Measurements from ENCODE around the gene PLCG1. TPM values are rescaled to one million over a fixed set of nuclear protein-coding genes. Genes with fewer than 3 reads are reported as not detected.

The PLCG1 gene
- polyA plus RNA-seq, 1 experiment, result 54.6 TPM

- ChIA-PET POLR2A (no interaction called here), CTCF (no interaction called here)
Observed at GRCh38 chr20:41191562-41192500, 54.5 kb downstream of the PLCG1 start.

GRCh38 chr20:41192575-41192974 is 55.2 kb downstream of the PLCG1 start:
- ChIA-PET CTCF (no interaction called here), POLR2A (no interaction called here)
- no peak for DNase-seq (ENCODE audit: low read depth, low spot score)
- Histone ChIP-seq H3K27me3 (ENCODE audit: control insufficient read depth, insufficient read depth, low read length) (no peaks in the 10 kb centered on the region), H3K27ac (ENCODE audit: low read depth, low read length) (no peak overlapping the region), H3K9me3 (ENCODE audit: control insufficient read depth, insufficient read depth, low read length) (peaks cover 10% of the 10 kb centered on the region), H3K4me3 (ENCODE audit: low read depth, low read length) (no peak overlapping the region)
- no peak for TF ChIP-seq CTCF (IDR thresholded peaks at IDR 0.05; ENCODE audit: low read depth, low read length)

More at GRCh38 chr20:41191562-41192500, 54.5 kb downstream of the PLCG1 start:
- no peak for DNase-seq (ENCODE audit: low read depth, low spot score)
- no peaks in the 10 kb centered on the region for H3K27me3 ChIP-seq (ENCODE audit: control insufficient read depth, insufficient read depth, low read length)
- H3K4me3 ChIP-seq (ENCODE audit: low read depth, low read length), result no peak overlapping the region
- H3K27ac ChIP-seq (ENCODE audit: low read depth, low read length), result no peak overlapping the region
- no peak for TF ChIP-seq CTCF (IDR thresholded peaks at IDR 0.05; ENCODE audit: low read depth, low read length)
- peaks cover 10% of the 10 kb centered on the region for H3K9me3 ChIP-seq (ENCODE audit: control insufficient read depth, insufficient read depth, low read length)

- H3K27ac ChIP-seq (ENCODE audit: low read depth, low read length), result no peak overlapping the region
- CTCF ChIA-PET, result interaction anchor here (0.6 to 2.2 kb wide), 5 partner anchors 10 to 1110 kb away, joined by 3 to 8 read pairs (median 4); no protein-coding TSS in a partner anchor
- H3K9me3 ChIP-seq (ENCODE audit: control insufficient read depth, insufficient read depth, low read length), result peaks cover 14% of the 10 kb centered on the region
- no peak for DNase-seq (ENCODE audit: low read depth, low spot score)
- POLR2A ChIA-PET, result no interaction called here
- no peak for TF ChIP-seq CTCF (IDR thresholded peaks at IDR 0.05; ENCODE audit: low read depth, low read length)
- H3K4me3 ChIP-seq (ENCODE audit: low read depth, low read length), result no peak overlapping the region
- no peaks in the 10 kb centered on the region for H3K27me3 ChIP-seq (ENCODE audit: control insufficient read depth, insufficient read depth, low read length)
Observed at GRCh38 chr20:41196653-41197225, 59.4 kb downstream of the PLCG1 start.

GRCh38 chr20:41198443-41198842 is 61.1 kb downstream of the PLCG1 start:
- CTCF ChIA-PET, result no interaction called here
- H3K27ac ChIP-seq (ENCODE audit: low read depth, low read length), result no peak overlapping the region
- POLR2A ChIA-PET, result no interaction called here
- TF ChIP-seq CTCF (IDR thresholded peaks at IDR 0.05; ENCODE audit: low read depth, low read length), result no peak
- H3K4me3 ChIP-seq (ENCODE audit: low read depth, low read length), result no peak overlapping the region
- no peaks in the 10 kb centered on the region for H3K27me3 ChIP-seq (ENCODE audit: control insufficient read depth, insufficient read depth, low read length)
- H3K9me3 ChIP-seq (ENCODE audit: control insufficient read depth, insufficient read depth, low read length), result peaks cover 12% of the 10 kb centered on the region
- no peak for DNase-seq (ENCODE audit: low read depth, low spot score)

All from AG04450 (cell line).